GM12874 (cell line): ENCODE data around the gene KRTAP4-7.
"Not testable (repeated sequence)": the region's sequence is repeated elsewhere in the genome, so short reads cannot be mapped to it uniquely, and the experiment has no call there.

ENCODE experiments used
- TF ChIP-seq, protein P1 (sequence below): IDR thresholded peaks from 2 replicates; pipeline ENCODE4 v1.5.1; 2011; ENCODE audit warnings: low read depth, mild to moderate bottlenecking, control low read depth, low read length, moderate library complexity; ENCODE audit not compliant: insufficient read depth

Gene KRTAP4-7

DNA sequence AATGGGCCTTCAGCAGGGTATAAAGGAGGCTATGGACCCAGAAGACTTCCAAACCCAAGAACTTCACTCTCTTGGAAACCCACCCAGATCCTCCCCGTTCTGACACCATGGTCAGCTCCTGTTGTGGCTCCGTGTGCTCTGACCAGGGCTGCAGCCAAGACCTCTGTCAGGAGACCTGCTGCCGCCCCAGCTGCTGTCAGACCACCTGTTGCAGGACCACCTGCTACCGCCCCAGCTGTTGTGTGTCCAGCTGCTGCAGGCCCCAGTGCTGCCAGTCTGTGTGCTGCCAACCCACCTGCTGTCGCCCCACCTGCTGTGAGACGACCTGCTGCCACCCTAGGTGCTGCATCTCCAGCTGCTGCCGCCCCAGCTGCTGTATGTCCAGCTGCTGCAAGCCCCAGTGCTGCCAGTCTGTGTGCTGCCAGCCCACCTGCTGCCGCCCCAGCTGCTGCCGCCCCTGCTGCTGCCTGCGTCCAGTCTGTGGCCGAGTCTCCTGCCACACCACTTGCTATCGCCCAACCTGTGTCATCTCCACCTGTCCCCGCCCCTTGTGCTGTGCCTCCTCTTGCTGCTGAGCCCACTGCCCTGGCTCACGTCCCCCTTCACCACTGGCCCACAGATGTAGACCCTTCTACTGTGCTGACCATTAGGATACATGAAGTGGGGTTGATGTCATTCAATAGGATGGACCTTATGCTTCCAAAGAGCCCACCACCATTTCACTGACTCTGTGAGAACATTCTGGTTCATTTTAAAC is at the start of gene KRTAP4-7:
Gene KRTAP4-7, plus strand, starts transcription at position 51 of the 757 bp plus-strand sequence. Its CDS starts 57 bp downstream, at position 108.
- TF ChIP-seq, protein P1, sequence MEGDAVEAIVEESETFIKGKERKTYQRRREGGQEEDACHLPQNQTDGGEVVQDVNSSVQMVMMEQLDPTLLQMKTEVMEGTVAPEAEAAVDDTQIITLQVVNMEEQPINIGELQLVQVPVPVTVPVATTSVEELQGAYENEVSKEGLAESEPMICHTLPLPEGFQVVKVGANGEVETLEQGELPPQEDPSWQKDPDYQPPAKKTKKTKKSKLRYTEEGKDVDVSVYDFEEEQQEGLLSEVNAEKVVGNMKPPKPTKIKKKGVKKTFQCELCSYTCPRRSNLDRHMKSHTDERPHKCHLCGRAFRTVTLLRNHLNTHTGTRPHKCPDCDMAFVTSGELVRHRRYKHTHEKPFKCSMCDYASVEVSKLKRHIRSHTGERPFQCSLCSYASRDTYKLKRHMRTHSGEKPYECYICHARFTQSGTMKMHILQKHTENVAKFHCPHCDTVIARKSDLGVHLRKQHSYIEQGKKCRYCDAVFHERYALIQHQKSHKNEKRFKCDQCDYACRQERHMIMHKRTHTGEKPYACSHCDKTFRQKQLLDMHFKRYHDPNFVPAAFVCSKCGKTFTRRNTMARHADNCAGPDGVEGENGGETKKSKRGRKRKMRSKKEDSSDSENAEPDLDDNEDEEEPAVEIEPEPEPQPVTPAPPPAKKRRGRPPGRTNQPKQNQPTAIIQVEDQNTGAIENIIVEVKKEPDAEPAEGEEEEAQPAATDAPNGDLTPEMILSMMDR = not testable (repeated sequence)

DNA sequence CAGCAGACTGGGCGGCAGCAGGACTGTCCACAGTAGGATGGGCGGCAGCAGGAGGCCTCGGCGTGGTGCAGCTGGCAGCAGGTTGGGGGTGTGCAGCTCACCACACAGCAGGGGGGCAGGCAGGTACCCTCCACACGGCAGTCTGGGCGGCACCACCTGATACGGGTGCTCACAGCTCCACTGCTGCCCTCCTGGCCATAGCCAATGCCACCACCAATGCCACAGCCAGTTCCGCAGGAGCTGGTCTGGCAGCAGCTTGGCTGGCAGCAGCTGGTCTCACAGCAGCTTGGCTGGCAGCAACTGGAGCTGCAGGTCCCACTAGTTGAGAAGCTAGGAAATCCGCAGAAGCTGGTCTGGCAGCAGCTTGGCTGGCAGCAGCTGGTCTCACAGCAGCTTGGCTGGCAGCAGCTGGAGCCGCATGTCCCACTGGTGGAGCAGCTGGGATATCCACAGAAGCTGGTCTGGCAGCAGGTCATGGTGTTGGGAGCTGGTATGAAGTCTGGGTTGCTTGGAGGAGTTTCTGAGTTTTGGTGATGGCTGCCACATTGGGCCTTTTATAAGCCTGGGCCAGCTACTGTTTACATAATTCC is 49.5 kb upstream of the KRTAP4-7 start, which contains the start of gene KRTAP1-3:
Gene KRTAP1-3, minus strand, starts transcription at position 529 of the 590 bp plus-strand sequence. Its CDS starts 53 bp downstream, at position 476.
- TF ChIP-seq, protein P1 = not testable (repeated sequence)

DNA sequence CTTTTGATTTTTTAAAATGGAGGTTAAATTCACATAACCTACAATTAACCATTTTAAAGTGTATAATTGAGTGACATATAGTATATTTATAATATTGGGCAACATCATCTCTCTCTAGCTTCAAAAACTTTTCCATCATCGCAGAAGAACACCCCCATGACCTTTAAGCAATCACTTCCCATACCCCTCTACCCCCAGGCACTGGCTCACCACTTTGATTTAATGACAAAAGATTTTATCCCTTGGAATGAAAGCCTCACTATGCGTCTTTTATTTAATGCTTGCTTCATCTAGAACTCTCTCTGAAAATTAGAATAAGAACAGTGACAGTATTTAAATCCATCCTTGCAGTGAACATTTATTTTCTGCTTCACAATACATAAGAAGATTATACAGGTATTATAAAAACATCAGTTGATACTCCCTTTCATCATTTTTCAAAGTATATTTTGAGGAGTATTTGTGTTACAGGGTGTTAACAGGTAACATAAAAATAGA is 46.0 kb upstream of the KRTAP4-7 start:
- TF ChIP-seq, protein P1 = no peak

DNA sequence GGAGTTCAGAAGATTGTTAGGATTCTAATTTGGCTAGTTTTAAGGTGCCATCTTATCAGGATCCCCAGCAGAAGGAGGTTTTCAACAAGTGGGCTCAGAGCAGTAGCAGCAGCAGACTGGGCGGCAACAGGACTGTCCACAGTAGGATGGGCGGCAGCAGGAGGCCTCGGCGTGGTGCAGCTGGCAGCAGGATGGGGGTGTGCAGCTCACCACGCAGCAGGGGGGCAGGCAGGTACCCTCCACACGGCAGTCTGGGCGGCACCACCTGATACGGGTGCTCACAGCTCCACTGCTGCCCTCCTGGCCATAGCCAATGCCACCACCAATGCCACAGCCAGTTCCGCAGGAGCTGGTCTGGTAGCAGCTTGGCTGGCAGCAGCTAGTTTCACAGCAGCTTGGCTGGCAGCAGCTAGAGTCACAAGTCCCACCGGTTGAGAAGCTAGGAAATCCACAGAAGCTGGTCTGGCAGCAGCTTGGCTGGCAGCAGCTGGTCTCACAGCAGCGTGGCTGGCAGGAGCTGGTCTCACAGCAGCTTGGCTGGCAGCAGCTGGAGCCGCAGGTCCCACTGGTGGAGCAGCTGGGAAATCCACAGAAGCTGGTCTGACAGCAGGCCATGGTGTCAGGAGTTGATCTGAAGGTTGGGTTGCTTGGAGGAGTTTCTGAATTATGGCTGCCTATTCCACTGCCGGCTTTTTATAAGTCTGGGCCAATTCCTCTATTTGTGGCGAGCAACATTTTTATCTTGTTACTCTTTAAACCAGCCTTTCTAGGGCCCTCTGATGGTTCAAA is 43.0 kb upstream of the KRTAP4-7 start, which contains the start of gene KRTAP1-1:
Gene KRTAP1-1, minus strand, starts transcription at position 668 of the 789 bp plus-strand sequence. Its CDS starts 53 bp downstream, at position 615.
- TF ChIP-seq, protein P1 = not testable (repeated sequence)

DNA sequence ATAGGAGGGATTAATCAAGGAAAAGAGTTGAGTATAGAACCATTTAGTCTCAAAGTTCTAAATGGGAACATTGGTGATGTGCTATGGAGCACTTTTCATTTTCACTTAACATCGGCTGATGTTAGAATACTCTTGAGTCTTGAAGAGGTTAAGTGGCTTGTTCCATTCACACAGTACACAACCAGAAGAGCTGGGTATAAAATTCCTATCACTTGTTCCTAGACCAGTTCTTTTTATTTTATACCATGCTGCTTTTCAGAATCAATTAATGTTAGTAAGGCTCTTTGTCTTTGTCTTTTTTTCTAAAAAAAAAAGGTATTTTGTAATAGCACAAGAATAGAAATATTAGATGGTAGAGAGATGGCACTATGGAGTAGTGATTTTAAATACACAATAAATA is 41.0 kb upstream of the KRTAP4-7 start:
- TF ChIP-seq, protein P1 = no peak

DNA sequence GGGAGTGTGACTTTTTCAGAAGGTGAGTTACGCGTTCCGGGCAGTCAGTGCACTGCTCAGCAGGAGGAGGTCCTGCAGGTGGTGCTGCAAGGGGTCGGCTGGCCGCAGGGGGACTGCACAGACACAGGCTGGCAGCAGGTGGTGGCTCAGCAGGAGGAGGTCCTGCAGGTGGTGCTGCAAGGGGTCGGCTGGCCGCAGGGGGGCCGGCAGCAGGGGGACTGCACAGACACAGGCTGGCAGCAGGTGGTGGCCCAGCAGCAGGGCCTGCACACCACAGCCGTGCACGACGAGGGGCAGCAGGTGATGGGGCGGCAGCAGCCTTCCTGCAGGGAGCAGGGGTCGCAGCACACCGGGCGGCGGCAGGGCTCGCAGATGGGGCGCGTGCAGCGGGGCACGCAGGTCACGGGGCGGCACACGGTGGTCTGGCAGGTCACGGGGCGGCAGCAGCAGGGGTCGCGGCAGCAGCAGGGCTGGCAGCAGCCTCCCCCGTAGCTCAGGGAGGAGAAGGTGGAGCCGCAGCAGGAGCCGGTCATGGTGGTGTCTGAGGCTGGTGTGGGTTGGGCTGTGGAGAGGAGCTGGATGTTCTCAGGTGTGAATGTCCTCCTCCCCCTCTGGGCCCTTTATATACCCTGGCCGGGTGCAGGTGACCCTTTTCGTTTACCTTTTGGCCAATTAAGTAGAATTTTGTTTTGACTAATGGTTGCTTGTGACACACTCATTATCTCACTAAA is 37.0 kb upstream of the KRTAP4-7 start, which contains the start of gene KRTAP2-1:
Gene KRTAP2-1, minus strand, starts transcription at position 582 of the 731 bp plus-strand sequence. Its CDS starts 49 bp downstream, at position 533.
- TF ChIP-seq, protein P1 = not testable (repeated sequence)
